GM13976 (cell line): ENCODE results near the gene CRYBG3.

Experiments used
- DNase-seq: peaks from one replicate; pipeline ENCODE4 v3.0.0; 2012; ENCODE audit warnings: low spot score
- CTCF ChIP-seq: IDR thresholded peaks from 2 replicates; pipeline ENCODE4 v1.5.1; 2012; ENCODE audit warnings: borderline replicate concordance, mild to moderate bottlenecking; ENCODE audit not compliant: insufficient read depth; ENCODE audit errors: extremely low read depth, missing control alignments, control extremely low read depth
- in situ Hi-C: fragments of 300-500 bp; cut with MboI; formaldehyde crosslinking; loops from one replicate; pipeline ENCODE4 v1.12.0; 2022; ENCODE audit warnings: low sequenced_read_pairs, mixed read lengths, inconsistent platforms; ENCODE audit not compliant: unreplicated experiment

The CRYBG3 gene

GRCh38 chr3:97960551-97960950 is 138.7 kb downstream of the CRYBG3 start:
- no peak for TF ChIP-seq CTCF
- in situ Hi-C loops, result no loop called here
- DNase-seq, result no peak

GRCh38 chr3:97960993-97961766 is 139.4 kb downstream of the CRYBG3 start:
- DNase-seq, result no peak
- in situ Hi-C loops, result no loop called here
- TF ChIP-seq CTCF, result no peak

- TF ChIP-seq CTCF, result no peak
- DNase-seq, result no peak
- in situ Hi-C loops, result no loop called here
These were observed 146.2 kb downstream of the CRYBG3 start for GRCh38 chr3:97967966-97968365.

- no peak for TF ChIP-seq CTCF
- DNase-seq, result no peak
- in situ Hi-C loops, result no loop called here
These were observed 146.6 kb downstream of the CRYBG3 start for GRCh38 chr3:97968376-97968775.

GRCh38 chr3:97969541-97969940 is 147.7 kb downstream of the CRYBG3 start:
- in situ Hi-C loops, result no loop called here
- TF ChIP-seq CTCF, result no peak
- DNase-seq, result no peak

GRCh38 chr3:97970156-97970555 is 148.3 kb downstream of the CRYBG3 start:
- DNase-seq, result no peak
- no peak for TF ChIP-seq CTCF
- in situ Hi-C loops, result no loop called here
